Stimulated activated CD4-positive, alpha-beta T cell treated with anti-CD3 and anti-CD28 coated beads, Interleukin-12 subunit alpha, Interleukin-12 subunit beta, amount 100 ng/mL, for 24 hours (primary cell): ENCODE results near the gene WDR70.
A peak's percentile ranks its signal among the peaks of the same experiment; 100 is the strongest.
"Not testable (repeated sequence)": the region's sequence is repeated elsewhere in the genome, so short reads cannot be mapped to it uniquely, and the experiment has no call there.

Experiments
- DNase-seq, 2 experiments: peaks; one replicate each; pipeline ENCODE4 v3.0.0-alpha.2; 2020; ENCODE audit warnings: low read depth in 2 of 2

WDR70 gene

DNA sequence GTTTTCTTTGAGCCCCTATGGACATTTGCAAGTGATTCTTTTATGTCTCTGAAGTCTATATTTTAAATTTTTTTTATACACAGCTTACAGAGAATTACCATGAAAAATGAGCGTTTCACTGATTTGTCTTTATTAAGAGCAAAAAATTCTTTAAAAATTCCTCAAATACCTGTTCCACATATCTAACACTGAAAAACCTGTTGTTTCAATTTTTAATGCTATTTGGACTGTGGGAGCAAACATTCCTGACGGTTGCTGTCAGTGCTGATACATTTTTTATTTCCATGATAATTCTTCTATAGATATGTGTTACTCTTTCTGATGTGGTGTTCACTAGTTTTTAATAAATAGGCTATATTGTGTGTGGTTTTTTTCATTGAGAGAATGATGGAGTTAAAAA, 261.0 kb downstream of the WDR70 start:
- DNase-seq = no peak

DNA sequence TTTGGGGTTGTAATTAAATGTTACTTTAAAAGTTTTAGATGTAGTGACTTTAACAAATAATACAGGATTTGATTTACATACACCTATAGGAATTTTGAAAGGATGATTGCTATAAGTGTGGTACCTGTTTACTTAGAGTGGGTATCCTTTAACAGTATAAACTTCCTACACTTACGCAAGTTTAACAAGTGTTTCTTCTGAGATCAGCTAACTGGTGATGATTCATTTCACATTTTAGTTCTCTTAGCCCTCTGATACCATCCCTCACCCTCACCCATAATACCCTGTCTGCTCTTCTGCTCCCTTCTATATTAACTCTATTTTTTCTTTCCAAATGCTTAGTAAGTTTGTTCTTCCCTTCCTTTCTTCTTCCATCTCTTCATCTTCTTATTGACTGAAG, 262.8 kb downstream of the WDR70 start:
- DNase-seq = no peak

DNA sequence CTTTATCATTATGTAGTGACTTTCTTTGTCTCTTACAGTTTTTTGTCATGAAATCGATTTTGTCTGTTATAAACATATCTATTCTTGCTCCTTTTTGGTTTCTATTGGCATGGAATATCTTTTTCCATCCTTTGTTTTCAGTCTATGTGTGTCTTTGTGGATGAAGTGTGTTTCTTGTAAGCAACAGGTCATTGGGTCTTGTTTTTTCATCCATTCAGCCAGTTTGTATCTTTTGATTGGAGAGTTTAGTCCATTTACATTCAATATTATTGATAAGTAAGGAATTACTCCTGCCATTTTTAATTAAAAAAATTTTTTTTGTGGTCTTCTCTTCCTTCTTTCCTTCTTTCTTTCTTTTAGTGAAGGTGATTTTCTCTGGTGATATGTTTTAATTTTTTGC, 266.6 kb downstream of the WDR70 start:
- no peak for DNase-seq

DNA sequence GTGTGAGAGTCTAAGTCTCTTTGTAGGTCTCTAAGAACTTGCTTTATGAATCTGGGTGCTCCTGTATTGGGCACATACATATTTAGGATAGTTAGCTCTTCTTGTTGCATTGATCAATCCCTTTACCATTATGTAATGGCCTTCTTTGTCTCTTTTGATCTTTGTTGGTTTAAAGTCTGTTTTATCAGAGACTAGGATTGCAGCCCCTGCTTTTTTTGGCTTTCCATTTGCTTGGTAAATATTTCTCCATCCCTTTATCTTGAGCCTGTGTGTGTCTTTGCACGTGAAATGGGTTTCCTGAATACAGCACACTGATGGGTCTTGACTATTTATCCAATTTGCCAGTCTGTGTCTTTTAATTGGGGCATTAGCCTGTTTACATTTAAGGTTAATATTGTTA, 275.4 kb downstream of the WDR70 start:
- DNase-seq = not testable (repeated sequence)

DNA sequence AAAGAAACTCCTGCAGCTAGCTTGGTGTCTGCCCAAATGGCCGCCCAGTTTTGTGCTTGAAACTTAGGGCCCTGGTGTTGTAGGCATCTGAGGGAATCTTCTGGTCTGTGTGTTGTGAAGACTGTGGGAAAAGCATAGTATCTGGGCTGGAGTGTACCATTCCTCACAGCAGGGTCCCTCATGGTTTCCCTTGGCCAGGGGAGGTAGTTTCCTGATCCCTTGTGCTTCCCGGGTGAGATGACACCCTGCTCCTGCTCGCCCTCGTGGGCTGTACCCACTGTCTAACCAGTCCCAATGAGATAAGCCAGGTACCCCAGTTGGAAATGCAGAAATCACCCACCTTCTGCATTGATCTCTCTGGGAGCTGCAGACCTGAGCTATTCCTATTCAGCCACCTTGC, 277.9 kb downstream of the WDR70 start:
- no peak for DNase-seq

DNA sequence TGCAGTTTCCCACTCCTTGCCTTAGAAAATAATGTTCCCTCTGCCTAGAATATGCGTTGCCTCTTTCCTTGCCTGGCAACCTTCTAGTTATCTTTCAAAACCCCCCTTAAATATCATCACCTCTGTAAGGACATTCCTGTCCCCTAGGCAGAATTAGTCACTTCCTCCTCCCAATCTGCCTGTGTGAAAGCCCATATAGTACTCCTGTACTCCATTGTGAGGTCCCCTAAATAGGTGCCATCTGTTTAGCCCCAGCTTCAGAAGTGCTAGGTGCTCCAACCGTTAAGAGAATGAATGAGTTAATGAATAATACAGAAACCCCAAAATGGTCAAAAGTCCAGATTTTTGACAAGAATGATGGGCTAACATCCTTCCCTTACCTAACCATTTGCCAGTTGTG, 279.3 kb downstream of the WDR70 start:
- DNase-seq = no peak

DNA sequence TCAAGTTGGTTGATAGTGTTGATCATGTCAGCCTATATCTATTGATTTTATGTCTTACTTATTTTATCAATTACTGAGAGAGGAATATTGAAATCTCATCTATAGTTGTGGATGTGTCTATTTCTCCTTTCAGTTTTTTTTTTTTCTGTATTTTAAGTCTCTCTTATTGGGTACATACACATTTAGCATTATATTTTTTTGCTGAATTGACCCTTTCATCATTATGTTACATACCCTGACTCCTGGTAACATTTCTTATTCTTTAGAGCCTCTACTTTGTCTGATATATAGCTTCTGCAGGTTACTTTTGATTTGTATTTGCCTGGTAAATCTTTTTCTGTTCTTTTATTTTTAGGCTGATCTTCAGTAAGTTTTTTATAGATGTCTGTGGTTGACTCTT, 281.2 kb downstream of the WDR70 start:
- DNase-seq = no peak

DNA sequence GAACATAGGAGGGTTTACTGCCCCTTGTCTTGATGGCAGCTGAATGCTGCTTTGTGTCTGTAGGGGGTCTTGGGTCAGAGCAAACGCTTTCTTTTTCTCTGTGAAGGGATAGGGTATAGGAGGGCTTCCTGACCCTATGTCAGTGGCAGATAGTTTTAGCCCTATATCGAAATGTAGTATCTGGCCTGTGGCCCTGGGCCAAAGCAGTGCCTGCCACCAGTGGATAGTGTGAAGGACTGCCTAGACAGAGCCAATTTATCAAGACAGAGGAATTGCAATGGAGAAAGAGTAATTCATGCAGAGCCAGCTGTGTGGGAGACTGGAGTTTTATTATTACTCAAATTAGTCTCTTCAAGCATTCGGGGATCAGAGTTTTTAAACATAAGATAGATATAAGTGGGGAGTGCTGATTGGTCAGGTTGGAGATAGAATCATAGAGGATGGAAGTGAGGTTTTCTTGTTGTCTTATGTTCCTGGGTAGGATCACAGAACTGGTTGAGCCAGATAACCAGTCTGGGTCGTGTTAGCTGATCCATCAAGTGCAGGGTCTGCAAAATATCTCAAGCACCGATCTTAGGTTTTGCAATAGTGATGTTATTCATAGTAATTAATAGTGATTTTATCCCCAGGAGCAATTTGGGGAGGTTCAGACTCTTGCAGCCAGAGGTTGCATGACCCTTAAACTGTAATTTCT, 282.3 kb downstream of the WDR70 start:
- no peak for DNase-seq

DNA sequence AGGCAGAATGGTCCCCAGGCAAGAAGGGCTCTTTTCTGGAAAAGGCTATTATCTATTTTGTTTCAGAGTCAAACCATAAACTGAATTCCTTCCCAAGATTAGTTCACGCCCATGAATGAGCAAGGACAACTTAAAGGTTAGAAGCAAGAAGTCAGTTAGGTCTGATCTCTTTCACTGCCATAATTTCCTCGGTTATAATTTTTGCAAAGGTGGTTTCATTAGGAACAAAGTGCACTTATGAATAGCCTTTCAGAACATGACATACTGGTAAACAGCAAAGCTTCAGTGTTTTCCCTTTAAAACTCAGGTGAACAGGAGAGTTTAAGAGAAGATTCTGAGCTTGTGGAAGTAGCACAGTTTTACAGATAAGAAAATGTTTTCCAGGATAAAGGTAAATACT, 282.8 kb downstream of the WDR70 start:
- no peak for DNase-seq

DNA sequence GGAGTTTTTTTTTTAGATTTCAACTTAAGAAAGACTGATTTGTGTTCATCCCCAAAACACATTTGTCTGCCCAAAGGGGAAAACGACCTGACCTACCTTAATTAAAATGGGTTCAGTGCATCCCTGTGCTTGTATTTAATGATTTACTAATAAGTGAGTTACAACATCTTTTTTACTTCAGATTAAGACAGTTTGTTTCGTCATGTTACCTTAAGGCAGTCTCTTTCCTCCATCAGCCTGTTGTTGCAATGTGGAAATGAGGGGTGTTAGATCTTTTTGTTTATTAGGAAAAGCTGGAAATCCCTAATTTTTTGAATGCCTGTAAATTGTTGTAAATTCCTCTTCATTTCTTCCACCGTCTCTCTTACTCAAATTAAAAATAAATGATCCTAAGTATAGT, 283.2 kb downstream of the WDR70 start:
- DNase-seq = no peak

DNA sequence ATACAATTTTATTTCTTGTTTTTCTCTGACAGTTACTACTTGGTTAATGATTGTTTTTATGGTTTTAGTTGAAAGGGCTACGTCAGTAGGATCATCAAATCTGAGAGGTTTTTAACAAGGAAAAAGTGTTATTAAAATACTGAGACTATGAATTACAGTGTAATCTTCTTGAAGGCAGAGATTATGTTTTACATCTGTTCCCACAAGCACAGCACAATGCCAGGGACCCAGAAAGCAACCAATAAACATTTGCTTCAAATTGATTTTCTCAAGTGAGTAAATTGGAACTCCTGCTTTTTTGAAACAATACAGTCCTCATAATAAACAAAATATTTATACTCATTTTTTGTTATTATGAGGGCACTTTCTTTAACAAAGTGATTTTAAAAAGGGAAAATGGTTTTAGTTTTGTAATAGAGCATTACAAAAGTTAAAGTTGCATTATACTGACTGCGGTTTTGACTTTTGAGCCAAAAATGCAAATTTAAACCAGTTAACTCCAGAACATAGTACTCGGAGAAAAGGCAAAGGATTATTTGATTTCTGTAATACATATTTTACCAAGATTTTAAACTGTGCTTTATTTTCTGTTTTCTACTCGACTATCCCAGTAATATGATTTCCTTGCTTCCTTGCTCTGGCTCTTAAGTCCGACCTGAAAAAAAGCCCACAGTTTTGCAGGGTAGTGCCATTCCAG, 283.8 kb downstream of the WDR70 start:
- DNase-seq = no peak

DNA sequence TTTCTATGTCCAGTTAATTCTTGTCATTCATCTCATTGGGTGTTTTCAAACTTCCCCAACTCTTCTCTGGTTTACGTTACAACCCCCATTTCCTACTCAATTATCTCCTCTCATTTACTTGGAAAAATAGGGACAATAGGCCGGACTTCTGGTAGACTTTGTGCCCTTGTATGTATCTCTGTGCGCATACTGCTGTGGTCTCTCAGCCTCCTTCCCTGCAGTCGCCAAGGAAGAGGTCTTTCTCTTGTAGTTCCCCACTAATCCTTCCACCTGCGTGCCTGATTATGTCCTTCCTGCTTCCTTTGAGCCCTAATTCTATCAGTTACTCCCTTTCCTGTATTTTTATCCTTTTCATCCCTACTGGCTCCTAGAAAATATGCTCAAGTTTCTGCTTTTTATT, 284.4 kb downstream of the WDR70 start:
- no peak for DNase-seq

DNA sequence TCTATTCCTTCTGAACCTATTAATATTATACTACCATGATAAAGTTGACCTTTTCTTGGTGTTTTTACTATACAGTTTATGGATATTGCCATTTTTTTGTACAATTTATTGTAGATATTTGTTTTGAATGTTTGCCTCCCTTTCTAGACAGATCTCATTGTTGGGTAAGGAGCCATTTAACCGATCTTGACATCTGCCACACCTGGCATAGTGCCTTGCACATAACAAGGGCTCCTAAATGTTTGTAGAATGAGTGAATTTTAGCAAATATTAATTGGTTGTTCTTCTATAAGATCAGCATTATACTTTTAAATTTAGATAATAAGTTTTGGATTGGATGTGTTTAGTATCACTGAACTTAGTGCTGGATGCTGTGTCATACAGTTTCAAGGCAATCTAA, 285.4 kb downstream of the WDR70 start:
- no peak for DNase-seq

DNA sequence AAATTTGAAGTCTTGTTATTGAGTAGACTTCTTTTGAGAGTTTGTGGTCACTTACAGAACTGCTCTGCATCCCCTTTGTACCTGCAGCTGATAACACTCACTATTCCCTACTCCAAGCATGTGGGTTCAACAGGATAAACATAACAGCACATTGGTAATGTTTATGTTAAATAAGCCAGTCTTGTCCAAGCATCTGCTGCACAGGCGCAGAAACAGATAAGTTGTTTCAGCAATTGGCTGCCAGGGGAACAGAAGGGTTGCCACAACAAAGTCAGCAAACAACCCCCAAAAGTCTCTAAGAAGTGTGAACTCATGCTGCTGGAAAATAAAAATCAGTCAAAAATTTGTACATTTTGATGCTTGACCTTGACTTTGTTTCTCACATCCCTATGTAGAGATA, 286.2 kb downstream of the WDR70 start:
- DNase-seq = no peak

DNA sequence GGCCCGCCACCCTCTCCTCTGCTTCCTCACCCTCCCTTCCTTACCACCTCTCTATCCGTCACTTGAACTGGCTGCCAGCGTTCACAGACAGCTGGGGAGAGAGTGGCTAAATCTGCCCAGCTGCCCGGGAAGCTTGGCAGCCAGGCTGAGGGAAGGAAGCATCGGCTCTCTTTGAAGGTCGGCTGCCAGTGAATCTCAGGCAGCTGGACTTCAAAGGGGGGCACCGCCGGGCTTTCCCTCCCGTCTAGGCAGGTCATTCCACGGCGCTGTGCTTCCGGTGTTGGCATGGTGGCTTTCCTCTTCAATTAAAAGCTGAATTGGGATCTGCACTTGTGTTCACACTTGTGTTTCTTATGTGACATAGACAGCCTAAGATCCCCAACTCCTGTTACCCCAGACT, 286.8 kb downstream of the WDR70 start:
- no peak for DNase-seq

DNA sequence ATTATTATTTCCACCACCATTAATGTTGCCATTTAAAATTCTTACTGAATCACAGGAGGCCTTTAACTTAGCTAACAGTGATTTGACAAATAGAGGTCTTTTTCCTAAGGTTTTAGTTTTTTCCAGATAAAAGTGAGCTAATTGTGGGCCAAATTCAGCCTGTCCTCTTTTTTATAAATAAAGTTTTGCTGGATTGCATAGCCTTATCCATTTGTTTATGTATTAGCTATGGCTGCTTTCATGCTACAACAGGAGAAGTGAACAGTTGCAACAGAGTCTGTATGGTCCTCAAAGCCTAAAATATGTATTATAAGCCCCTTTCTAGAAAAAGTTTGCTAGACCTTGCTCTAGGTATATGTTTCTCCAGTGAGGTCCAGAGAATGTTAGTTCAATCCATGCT, 288.3 kb downstream of the WDR70 start:
- no peak for DNase-seq

DNA sequence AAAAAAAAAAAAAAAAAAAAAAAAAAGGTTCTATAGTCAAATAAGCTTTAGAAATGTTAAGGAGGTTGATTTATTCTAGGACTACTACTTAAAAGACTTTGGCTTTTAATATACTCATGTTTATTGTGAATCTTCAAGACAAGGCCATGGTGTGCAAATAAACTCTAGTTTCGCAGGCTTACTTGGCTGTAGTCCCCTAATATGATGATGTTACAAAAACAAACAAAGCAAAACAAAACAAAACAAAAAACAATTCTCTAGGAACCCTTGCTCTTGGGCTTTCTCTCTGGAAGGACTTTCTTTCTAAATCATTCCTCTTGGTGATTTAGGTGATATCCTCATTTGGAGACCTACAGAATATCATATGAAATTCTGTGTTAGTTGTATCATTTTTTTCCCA, 288.7 kb downstream of the WDR70 start:
- no peak for DNase-seq

DNA sequence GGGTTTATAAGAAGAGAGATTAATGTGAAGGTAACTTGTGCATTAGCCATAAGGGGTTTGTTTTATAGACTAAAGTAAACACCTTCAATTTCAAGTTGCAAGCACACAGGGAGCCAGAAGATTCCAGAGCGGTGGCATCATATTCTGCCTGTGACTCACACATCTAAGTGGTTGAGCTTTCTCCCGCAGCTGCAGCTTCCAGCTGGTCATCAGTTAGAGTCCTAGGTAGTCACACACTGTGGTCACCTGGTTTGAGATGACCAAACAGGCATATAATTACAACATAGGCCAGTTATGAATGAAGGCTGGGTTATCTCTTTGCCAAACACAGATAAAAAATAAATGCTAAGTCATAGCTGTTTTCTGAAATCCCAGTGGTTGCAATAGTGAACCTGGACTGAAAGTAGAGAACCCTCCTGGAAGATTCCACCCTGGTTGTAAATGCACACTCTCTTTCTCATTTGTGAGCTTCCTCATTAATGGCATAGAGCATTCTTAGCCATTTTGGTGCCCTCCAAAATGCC, 289.5 kb downstream of the WDR70 start:
- DNase-seq = no peak

DNA sequence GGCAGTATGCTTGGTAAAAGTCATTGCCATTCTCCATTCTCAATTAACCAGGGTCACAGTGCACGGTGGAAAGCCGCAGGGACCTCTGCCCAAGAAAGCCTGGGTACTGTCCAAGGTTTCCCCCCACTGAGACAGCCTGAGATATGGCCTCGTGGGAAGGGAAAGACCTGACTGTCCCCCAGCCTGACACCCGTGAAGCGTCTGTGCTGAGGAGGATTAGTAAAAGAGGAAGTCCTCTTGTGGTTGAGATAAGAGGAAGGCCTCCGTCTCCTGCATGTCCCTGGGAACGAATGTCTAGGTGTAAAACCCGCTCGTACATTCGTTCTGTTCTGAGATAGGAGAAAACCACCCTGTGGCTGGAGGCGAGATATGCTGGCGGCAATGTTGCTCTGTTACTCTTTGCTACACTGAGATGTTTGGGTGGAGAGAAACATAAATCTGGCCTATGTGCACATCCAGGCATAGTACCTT, 293.0 kb downstream of the WDR70 start:
- peak in 1 of 2 experiments; percentile 1 for DNase-seq

DNA sequence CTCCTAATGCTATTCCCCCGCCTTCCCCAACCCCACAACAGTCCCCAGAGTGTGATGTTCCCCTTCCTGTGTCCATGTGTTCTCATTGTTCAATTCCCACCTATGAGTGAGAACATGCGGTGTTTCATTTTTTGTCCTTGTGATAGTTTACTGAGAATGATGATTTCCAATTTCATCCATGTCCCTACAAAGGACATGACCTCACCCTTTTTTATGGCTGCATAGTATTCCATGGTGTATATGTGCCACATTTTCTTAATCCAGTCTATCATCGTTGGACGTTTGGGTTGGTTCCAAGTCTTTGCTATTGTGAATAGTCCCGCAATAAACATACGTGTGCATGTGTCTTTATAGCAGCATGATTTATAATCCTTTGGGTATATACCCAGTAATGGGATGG, 295.2 kb downstream of the WDR70 start:
- DNase-seq = not testable (repeated sequence)

DNA sequence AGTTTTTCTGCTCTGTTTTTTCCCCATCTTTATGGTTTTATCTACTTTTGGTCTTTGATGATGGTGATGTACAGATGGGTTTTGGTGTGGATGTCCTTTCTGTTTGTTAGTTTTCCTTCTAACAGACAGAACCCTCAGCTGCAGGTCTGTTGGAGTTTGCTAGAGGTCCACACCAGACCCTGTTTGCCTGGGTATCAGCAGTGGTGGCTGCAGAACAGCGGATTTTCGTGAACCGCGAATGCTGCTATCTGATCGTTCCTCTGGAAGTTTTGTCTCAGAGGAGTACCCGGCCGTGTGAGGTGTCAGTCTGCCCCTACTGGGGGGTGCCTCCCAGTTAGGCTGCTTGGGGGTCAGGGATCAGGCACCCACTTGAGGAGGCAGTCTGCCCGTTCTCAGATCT, 300.2 kb downstream of the WDR70 start:
- not testable (repeated sequence) for DNase-seq

DNA sequence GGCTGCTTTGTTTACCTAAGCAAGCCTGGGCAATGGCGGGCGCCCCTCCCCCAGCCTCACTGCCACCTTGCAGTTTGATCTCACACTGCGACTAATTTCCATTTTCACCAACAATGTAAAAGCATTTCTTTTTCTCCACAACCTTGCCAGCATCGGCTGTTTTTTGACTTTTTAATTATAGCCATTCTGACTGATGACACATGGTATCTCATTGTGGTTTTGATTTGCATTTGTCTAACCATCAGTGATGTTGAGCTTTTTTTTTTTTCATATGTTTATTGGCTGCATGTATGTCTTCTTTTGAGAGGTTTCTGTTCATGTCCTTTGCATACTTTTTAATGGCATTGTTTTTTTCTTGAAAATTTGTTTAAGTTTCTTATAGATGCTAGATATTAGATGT, 300.8 kb downstream of the WDR70 start:
- not testable (repeated sequence) for DNase-seq

DNA sequence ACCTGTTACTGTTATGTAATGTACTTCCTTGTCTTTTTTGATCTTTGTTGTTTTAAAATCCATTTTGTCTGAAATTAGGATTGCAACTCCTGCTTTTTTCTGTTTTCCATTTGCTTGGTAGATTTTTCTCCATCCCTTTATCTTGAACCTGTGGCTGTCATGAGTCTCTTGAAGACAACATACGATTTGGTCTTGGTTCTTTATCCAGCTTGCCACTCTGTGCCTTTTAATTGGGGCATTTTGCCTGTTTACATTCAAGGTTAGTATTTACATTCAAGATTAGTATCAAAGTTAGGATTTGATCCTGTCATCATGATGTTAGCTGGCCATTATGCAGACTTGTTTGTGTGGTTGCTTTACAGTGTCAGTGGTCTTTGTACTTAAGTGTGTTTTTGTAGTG, 304.0 kb downstream of the WDR70 start:
- no peak for DNase-seq
